ENCODE data around the gene PCDHGA4.

The PCDHGA4 gene

GRCh38 chr5:141355641-141356040 is 820 bp downstream of the PCDHGA4 start:
- in situ Hi-C loops (cut with HindIII; ENCODE audit: low sequenced_read_pairs), result no loop called here
- peak overlapping the region; percentile 35 for H3K4me3 ChIP-seq (ENCODE audit: low read depth, low read length)
- DNase-seq (ENCODE audit: low read depth, low spot score), result no peak

GRCh38 chr5:141356133-141356532 is 1.3 kb downstream of the PCDHGA4 start:
- DNase-seq (ENCODE audit: low read depth, low spot score), result no peak
- no peak overlapping the region for H3K4me3 ChIP-seq (ENCODE audit: low read depth, low read length)
- no peak for TF ChIP-seq CTCF (IDR thresholded peaks at IDR 0.05; ENCODE audit: low read depth, low read length)
- in situ Hi-C loops (cut with HindIII; ENCODE audit: low sequenced_read_pairs), result no loop called here

More at GRCh38 chr5:141355641-141356040, 820 bp downstream of the PCDHGA4 start:
- no peak for TF ChIP-seq CTCF (IDR thresholded peaks at IDR 0.05; ENCODE audit: low read depth, low read length)

GRCh38 chr5:141356950-141357349 is 2.1 kb downstream of the PCDHGA4 start:
- no peak overlapping the region for H3K4me3 ChIP-seq (ENCODE audit: low read depth, low read length)
- TF ChIP-seq CTCF (IDR thresholded peaks at IDR 0.05; ENCODE audit: low read depth, low read length), result no peak
- in situ Hi-C loops (cut with HindIII; ENCODE audit: low sequenced_read_pairs), result no loop called here
- no peak for DNase-seq (ENCODE audit: low read depth, low spot score)

- peak within 1 kb of the TSS; percentile 32 for H3K4me3 ChIP-seq (ENCODE audit: low read depth, low read length)
- TF ChIP-seq CTCF (IDR thresholded peaks at IDR 0.05; ENCODE audit: low read depth, low read length), result peak; percentile 38
- in situ Hi-C loops (cut with HindIII; ENCODE audit: low sequenced_read_pairs), result no loop called here
- peak; percentile 33 for DNase-seq (ENCODE audit: low read depth, low spot score)
Measured at GRCh38 chr5:141359790-141360426, 5.1 kb downstream of the PCDHGA4 start, which contains the start of gene PCDHGB2. TSS of gene PCDHGB2 (plus strand) at chr5:141359994. CDS start at chr5:141360136, 142 bp downstream.

- in situ Hi-C loops (cut with HindIII; ENCODE audit: low sequenced_read_pairs), result no loop called here
- no peak for TF ChIP-seq CTCF (IDR thresholded peaks at IDR 0.05; ENCODE audit: low read depth, low read length)
- DNase-seq (ENCODE audit: low read depth, low spot score), result no peak
- no peak overlapping the region for H3K4me3 ChIP-seq (ENCODE audit: low read depth, low read length)
Measured at GRCh38 chr5:141360685-141361084, 5.9 kb downstream of the PCDHGA4 start.

- in situ Hi-C loops (cut with HindIII; ENCODE audit: low sequenced_read_pairs), result no loop called here
- TF ChIP-seq CTCF (IDR thresholded peaks at IDR 0.05; ENCODE audit: low read depth, low read length), result no peak
- no peak overlapping the region for H3K4me3 ChIP-seq (ENCODE audit: low read depth, low read length)
- no peak for DNase-seq (ENCODE audit: low read depth, low spot score)
Measured at GRCh38 chr5:141362719-141363118, 7.9 kb downstream of the PCDHGA4 start.
